Jurkat, Clone E6-1 (cell line): ENCODE measurements around the gene NOD1.
"Not testable (repeated sequence)": the region's sequence is repeated elsewhere in the genome, so short reads cannot be mapped to it uniquely, and the experiment has no call there.

Source experiments
- DNase-seq: peaks from one replicate; pipeline ENCODE4 v3.0.0-alpha.2; 2011; ENCODE audit warnings: low read depth, low spot score
- H3K4me3 ChIP-seq: 2 replicates; pipeline ENCODE4 v1.5.1; 2011; ENCODE audit warnings: mild to moderate bottlenecking, low read length, control low read depth, moderate library complexity

The NOD1 gene

GRCh38 chr7:30391806-30392205, 86.8 kb downstream of the NOD1 start:
- no peak overlapping the region for H3K4me3 ChIP-seq
- no peak for DNase-seq

GRCh38 chr7:30390736-30391636, 87.6 kb downstream of the NOD1 start:
- no peak for DNase-seq
- H3K4me3 ChIP-seq: no peak overlapping the region

GRCh38 chr7:30389791-30390190, 88.8 kb downstream of the NOD1 start:
- H3K4me3 ChIP-seq: no peak overlapping the region
- DNase-seq: no peak

GRCh38 chr7:30382607-30383006, 96.0 kb downstream of the NOD1 start:
- no peak for DNase-seq
- H3K4me3 ChIP-seq: no peak overlapping the region

GRCh38 chr7:30380824-30381223, 97.8 kb downstream of the NOD1 start:
- not testable (repeated sequence) for DNase-seq

GRCh38 chr7:30380294-30380693, 98.3 kb downstream of the NOD1 start:
- DNase-seq: no peak
- H3K4me3 ChIP-seq: no peak overlapping the region

More at GRCh38 chr7:30380824-30381223, 97.8 kb downstream of the NOD1 start:
- H3K4me3 ChIP-seq: not testable (repeated sequence)

- H3K4me3 ChIP-seq: no peak overlapping the region
- no peak for DNase-seq
Observed at GRCh38 chr7:30379741-30380140, 98.8 kb downstream of the NOD1 start.

- DNase-seq: no peak
Observed at GRCh38 chr7:30379131-30379530, 99.5 kb downstream of the NOD1 start.

GRCh38 chr7:30378275-30378674, 100.3 kb downstream of the NOD1 start:
- no peak overlapping the region for H3K4me3 ChIP-seq
- DNase-seq: no peak

More at GRCh38 chr7:30379131-30379530, 99.5 kb downstream of the NOD1 start:
- no peak overlapping the region for H3K4me3 ChIP-seq
